Transverse colon (tissue), 4 donors: ENCODE measurements around the gene LRRC36. TPM values are rescaled to one million over a fixed set of nuclear protein-coding genes. Genes with fewer than 3 reads are reported as not detected.

Source experiments
- DNase-seq: peaks from one replicate; pipeline ENCODE4 v3.0.0-alpha.2; 2019
- H3K27ac ChIP-seq, 4 donors: fragments of 200-600 bp; sonication (generic); 2 replicates each; pipeline ENCODE4 v1.5.1; 2016 to 2018; ENCODE audit warnings: inconsistent platforms in 4 of 4
- H3K27me3 ChIP-seq: fragments of 200-600 bp; sonication (generic); 2 replicates; pipeline ENCODE4 v1.5.1; 2017; ENCODE audit warnings: inconsistent platforms
- H3K36me3 ChIP-seq, 4 donors: fragments of 200-600 bp; sonication (generic); 2 replicates each; pipeline ENCODE4 v1.5.1; 2017 to 2019; ENCODE audit warnings: inconsistent platforms in 4 of 4
- H3K4me1 ChIP-seq, 4 donors: fragments of 200-600 bp; sonication (generic); 2 replicates each; pipeline ENCODE4 v1.5.1; 2017 to 2020; ENCODE audit warnings: inconsistent platforms in 4 of 4
- H3K4me3 ChIP-seq, 4 donors: fragments of 200-600 bp; sonication (generic); 1 replicate in 1 of 4; 2 replicates in 3 of 4; pipeline versions ENCODE4 v1.5.1 to v1.6.1; 2017 to 2019; ENCODE audit warnings: inconsistent platforms in 4 of 4
- H3K9me3 ChIP-seq, 2 donors: fragments of 200-600 bp; sonication (generic); 2 replicates each; pipeline ENCODE4 v1.5.1; 2017 to 2019; ENCODE audit warnings: inconsistent platforms in 2 of 2
- EP300 ChIP-seq: sonication (generic); formaldehyde crosslinking; IDR thresholded peaks from one replicate; pipeline ENCODE4 v1.6.1; 2017; ENCODE audit warnings: antibody characterized with exemption, low read depth
- POLR2A ChIP-seq: fragments of 450-650 bp; IDR thresholded peaks from one replicate; pipeline ENCODE4 v1.6.1; 2016; ENCODE audit warnings: antibody characterized with exemption, mild to moderate bottlenecking, moderate library complexity
- POLR2AphosphoS5 ChIP-seq, 3 donors: sonication (generic); formaldehyde crosslinking; IDR thresholded peaks; one replicate each; pipeline ENCODE4 v1.6.1; 2016; ENCODE audit warnings: antibody characterized with exemption in 3 of 3
- WGBS, 2 donors: methylation state at CpG; one replicate each; pipeline ENCODE4 v1.1.5; 2018; ENCODE audit warnings: low coverage in 1 of 2; 5-methylcytosine and 5-hydroxymethylcytosine counted together
- in situ Hi-C, 4 donors: fragments of 200-750 bp; cut with MboI; loops; one replicate each; pipeline versions ENCODE4 v1.15.0 to v1.15.1; 2017; ENCODE audit warnings: low sequenced_read_pairs in 3 of 4, low pct_ligation_motif_present in 1 of 4, low pct_unique_long_range_greater_than_20kb in 1 of 4
- intact Hi-C: fragments of 100-400 bp; cut with DNase I; formaldehyde crosslinking; loops from one replicate; pipeline ENCODE4 v1.15.1; 2023; ENCODE audit warnings: low total_unique reads
- total RNA-seq, 4 donors: library from RNA; depleted of rRNA; stranded (reverse); fragments of >200 nt; gene quantifications; one replicate each; pipeline ENCODE4 v1.1.0, GENCODE V29; 2016
- TF ChIP-seq, protein P1 (sequence below), 5 experiments: fragments of 200-600 bp in 3 of 5; fragments of 450-650 bp in 2 of 5; sonication (generic) in 3 of 5; IDR thresholded peaks; 1 replicate in 2 of 5; 2 replicates in 3 of 5; pipeline ENCODE4 v1.5.1; 2016 to 2017; ENCODE audit warnings: antibody characterized with exemption in 5 of 5, inconsistent platforms in 3 of 5, mild to moderate bottlenecking in 2 of 5, moderate library complexity in 1 of 5

Gene LRRC36
- total RNA-seq, 4 donors from 2014 or later: 0.79 TPM; not detected in 3

GRCh38 chr16:67336648-67337047, 10.0 kb downstream of the LRRC36 start:
- H3K4me1 ChIP-seq: no peaks in the 10 kb centered on the region
- peaks cover 0 to 5% of the 10 kb centered on the region in 2 donors for H3K9me3 ChIP-seq
- no peak overlapping the region for H3K27ac ChIP-seq
- TF ChIP-seq EP300 (no peak), POLR2A (no peak), POLR2AphosphoS5 (IDR thresholded peaks at IDR 0.05) (no peak)
- TF ChIP-seq, protein P1, sequence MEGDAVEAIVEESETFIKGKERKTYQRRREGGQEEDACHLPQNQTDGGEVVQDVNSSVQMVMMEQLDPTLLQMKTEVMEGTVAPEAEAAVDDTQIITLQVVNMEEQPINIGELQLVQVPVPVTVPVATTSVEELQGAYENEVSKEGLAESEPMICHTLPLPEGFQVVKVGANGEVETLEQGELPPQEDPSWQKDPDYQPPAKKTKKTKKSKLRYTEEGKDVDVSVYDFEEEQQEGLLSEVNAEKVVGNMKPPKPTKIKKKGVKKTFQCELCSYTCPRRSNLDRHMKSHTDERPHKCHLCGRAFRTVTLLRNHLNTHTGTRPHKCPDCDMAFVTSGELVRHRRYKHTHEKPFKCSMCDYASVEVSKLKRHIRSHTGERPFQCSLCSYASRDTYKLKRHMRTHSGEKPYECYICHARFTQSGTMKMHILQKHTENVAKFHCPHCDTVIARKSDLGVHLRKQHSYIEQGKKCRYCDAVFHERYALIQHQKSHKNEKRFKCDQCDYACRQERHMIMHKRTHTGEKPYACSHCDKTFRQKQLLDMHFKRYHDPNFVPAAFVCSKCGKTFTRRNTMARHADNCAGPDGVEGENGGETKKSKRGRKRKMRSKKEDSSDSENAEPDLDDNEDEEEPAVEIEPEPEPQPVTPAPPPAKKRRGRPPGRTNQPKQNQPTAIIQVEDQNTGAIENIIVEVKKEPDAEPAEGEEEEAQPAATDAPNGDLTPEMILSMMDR (IDR thresholded peaks at IDR 0.05): no peak
- in situ Hi-C loops (no loop called here), intact Hi-C loops (no loop called here)
- WGBS, 2 donors: 86 to 100% methylated on average over 1 of the region's 1 CpG
- no peak overlapping the region for H3K4me3 ChIP-seq
- DNase-seq: no peak
- H3K36me3 ChIP-seq: no peaks in the 10 kb centered on the region
- no peaks in the 10 kb centered on the region for H3K27me3 ChIP-seq

DNA sequence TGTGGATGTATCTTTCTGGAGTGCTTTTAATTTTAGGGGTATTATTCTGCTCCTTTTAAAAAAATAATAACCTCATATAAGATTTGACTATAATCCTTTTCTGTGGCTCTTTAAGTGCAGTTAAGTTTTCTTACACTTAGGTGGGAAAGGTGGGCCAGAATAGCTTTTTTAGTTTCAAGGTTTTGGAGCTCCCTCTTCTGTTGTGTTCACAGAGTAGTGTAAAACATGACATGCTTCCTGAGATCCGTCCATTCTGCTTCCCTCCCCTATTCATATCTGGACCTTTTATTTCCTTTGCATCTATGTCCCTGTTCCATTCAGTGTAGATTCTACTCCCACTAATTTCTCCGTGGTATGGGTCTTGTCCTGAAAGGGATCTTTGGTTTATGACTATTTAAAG, 12.8 kb downstream of the LRRC36 start:
- H3K4me3 ChIP-seq: no peak overlapping the region
- intact Hi-C loops: no loop called here
- H3K4me1 ChIP-seq: no peaks in the 10 kb centered on the region
- in situ Hi-C loops: no loop called here
- TF ChIP-seq EP300: no peak
- TF ChIP-seq POLR2AphosphoS5 (IDR thresholded peaks at IDR 0.05): no peak
- TF ChIP-seq, protein P1 (IDR thresholded peaks at IDR 0.05): no peak
- TF ChIP-seq POLR2A: no peak
- 29 to 36% methylated on average over 2 of the region's 2 CpGs for WGBS, 2 donors
- no peaks in the 10 kb centered on the region for H3K36me3 ChIP-seq
- H3K9me3 ChIP-seq: peaks cover 0 to 3% of the 10 kb centered on the region in 2 donors
- DNase-seq: no peak
- no peaks in the 10 kb centered on the region for H3K27me3 ChIP-seq
- H3K27ac ChIP-seq: no peak overlapping the region

- in situ Hi-C loops: no loop called here
- no peaks in the 10 kb centered on the region for H3K9me3 ChIP-seq
- H3K27me3 ChIP-seq: no peaks in the 10 kb centered on the region
- H3K4me1 ChIP-seq: peaks cover 0 to 13% (median 4%) of the 10 kb centered on the region in 4 donors
- H3K36me3 ChIP-seq: no peaks in the 10 kb centered on the region
- TF ChIP-seq EP300 (no peak), POLR2AphosphoS5 (IDR thresholded peaks at IDR 0.05) (no peak), POLR2A (no peak)
- TF ChIP-seq, protein P1 (IDR thresholded peaks at IDR 0.05): no peak
- 88 to 90% methylated on average over 3 of the region's 3 CpGs for WGBS, 2 donors
- intact Hi-C loops: no loop called here
- no peak overlapping the region for H3K27ac ChIP-seq
- no peak overlapping the region for H3K4me3 ChIP-seq
- DNase-seq: no peak
Observed at GRCh38 chr16:67341250-67341649, 14.6 kb downstream of the LRRC36 start.

DNA sequence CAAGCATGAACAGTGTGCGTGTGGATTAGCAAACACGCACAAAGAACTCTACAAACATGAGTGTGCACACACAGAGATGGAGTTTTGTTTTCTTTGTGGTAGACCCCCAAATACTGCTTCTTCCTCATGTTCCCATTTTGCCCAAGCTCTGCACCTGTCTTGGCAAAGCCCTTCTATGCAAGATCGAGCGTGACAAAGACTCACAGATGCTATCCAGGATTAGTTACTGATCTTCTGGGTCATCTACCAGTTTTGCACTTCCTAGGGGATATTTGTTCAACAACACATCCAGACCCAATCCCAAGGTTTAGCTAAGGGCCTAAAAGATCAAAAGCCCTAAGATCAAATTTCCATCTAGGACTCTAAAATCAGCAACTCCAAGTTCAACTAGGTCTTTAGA, 16.0 kb downstream of the LRRC36 start:
- intact Hi-C loops: no loop called here
- no peaks in the 10 kb centered on the region for H3K9me3 ChIP-seq

More for the DNA sequence above, 16.0 kb downstream of the LRRC36 start:
- DNase-seq: no peak
- TF ChIP-seq, protein P1 (IDR thresholded peaks at IDR 0.05): no peak
- TF ChIP-seq POLR2A (no peak), EP300 (no peak), POLR2AphosphoS5 (IDR thresholded peaks at IDR 0.05) (no peak)
- Histone ChIP-seq H3K4me1 (peaks cover 0 to 20% (median 4%) of the 10 kb centered on the region in 4 donors), H3K36me3 (no peaks in the 10 kb centered on the region), H3K27me3 (no peaks in the 10 kb centered on the region), H3K4me3 (no peak overlapping the region), H3K27ac (no peak overlapping the region)
- WGBS, 2 donors: 87 to 100% methylated on average over 2 to 4 of the region's 4 CpGs
- in situ Hi-C loops: no loop called here
